GM12878 (cell line): ENCODE measurements around the gene DENND6B. TPM values are rescaled to one million over a fixed set of nuclear protein-coding genes. Genes with fewer than 3 reads are reported as not detected.

Experiments used
- CBX3 ChIP-seq: fragments of 200-600 bp; sonication (generic); IDR thresholded peaks from 2 replicates; pipeline ENCODE4 v1.6.1; 2016; ENCODE audit warnings: low read depth, borderline replicate concordance
- DPF2 ChIP-seq: fragments of 450-650 bp; IDR thresholded peaks from 2 replicates; pipeline ENCODE4 v1.6.1; 2017; ENCODE audit warnings: mild to moderate bottlenecking
- GATAD2B ChIP-seq: fragments of 450-650 bp; conservative IDR thresholded peaks from 2 replicates; pipeline ENCODE4 v1.6.1; 2017; ENCODE audit warnings: low read depth, mild to moderate bottlenecking, moderate library complexity
- HCFC1 ChIP-seq: fragments of 150-350 bp; IDR thresholded peaks from 2 replicates; pipeline ENCODE4 v1.6.1; 2014; ENCODE audit warnings: low read length
- IKZF1 ChIP-seq: fragments of 450-650 bp; conservative IDR thresholded peaks from 2 replicates; pipeline ENCODE4 v1.6.1; 2017; ENCODE audit warnings: antibody characterized with exemption, mild to moderate bottlenecking
- KAT2A ChIP-seq: conservative IDR thresholded peaks from 2 replicates; pipeline ENCODE4 v1.6.1; 2011; ENCODE audit warnings: low read depth, low read length; ENCODE audit not compliant: control insufficient read depth
- KLF5 ChIP-seq: fragments of 450-650 bp; IDR thresholded peaks from 2 replicates; pipeline ENCODE4 v1.6.1; 2014; ENCODE audit warnings: mild to moderate bottlenecking; ENCODE audit not compliant: partially characterized antibody
- MYB ChIP-seq: fragments of 150-350 bp; IDR thresholded peaks from 2 replicates; pipeline ENCODE4 v1.6.1; 2014; ENCODE audit warnings: mild to moderate bottlenecking, low read depth, low read length, borderline replicate concordance
- PAX5 ChIP-seq: IDR thresholded peaks from 2 replicates; pipeline ENCODE4 v1.6.1; 2011; ENCODE audit warnings: low read depth, low read length, borderline replicate concordance
- RBBP5 ChIP-seq: fragments of 200-600 bp; sonication (generic); conservative IDR thresholded peaks from 2 replicates; pipeline ENCODE4 v1.6.1; 2016
- SP1 ChIP-seq: IDR thresholded peaks from one replicate; pipeline ENCODE4 v1.6.1; 2011; ENCODE audit warnings: low read depth, low read length
- SREBF1 ChIP-seq: IDR thresholded peaks from 2 replicates; pipeline ENCODE4 v1.6.1; 2012; ENCODE audit warnings: mild to moderate bottlenecking, low read length
- TCF12 ChIP-seq: IDR thresholded peaks from 2 replicates; pipeline ENCODE4 v1.6.1; 2011; ENCODE audit warnings: low read depth, mild to moderate bottlenecking, low read length
- ZSCAN29 ChIP-seq: fragments of 450-650 bp; IDR thresholded peaks from 2 replicates; pipeline ENCODE4 v1.6.1; 2017; ENCODE audit warnings: mild to moderate bottlenecking, moderate library complexity
- polyA plus RNA-seq, 11 experiments: library from polyadenylated mRNA; depleted of rRNA in 4 of 11; unstranded in 6 of 11; stranded (reverse) in 5 of 11; fragments of >200 nt; fragmentation: Nextera tagmentation in 4 of 11; fragmentation: Illumina TruSeq in 1 of 11; extraction: Ambion mirVana in 4 of 11; extraction: Trizol in 1 of 11; gene quantifications; 1 replicate in 1 of 11; 2 replicates in 10 of 11; pipeline versions ENCODE4 v1.2.1 to v1.2.3, GENCODE V29; 2011 to 2016; ENCODE audit warnings: inconsistent platforms in 2 of 11, missing spikeins in 2 of 11, low read depth in 1 of 11
- total RNA-seq, 4 experiments: library from RNA; depleted of rRNA in 3 of 4; stranded (reverse); fragments of >200 nt in 3 of 4; fragmentation: Illumina TruSeq in 1 of 4; extraction: Trizol in 1 of 4; gene quantifications; 2 replicates each; pipeline versions ENCODE4 v1.2.1 to v1.2.3, GENCODE V29; 2013 to 2021
- TF ChIP-seq, protein P1 (sequence below): IDR thresholded peaks from 2 replicates; pipeline ENCODE4 v1.6.1; 2012; ENCODE audit warnings: improper control_type of control experiment, low read depth, low read length; ENCODE audit not compliant: insufficient replicate concordance
- TF ChIP-seq, protein P2 (sequence below): fragments of 450-650 bp; IDR thresholded peaks from 2 replicates; pipeline ENCODE4 v1.6.1; 2016; ENCODE audit warnings: mild to moderate bottlenecking
- TF ChIP-seq, protein P3 (sequence below): IDR thresholded peaks from 2 replicates; pipeline ENCODE4 v1.6.1; 2011; ENCODE audit warnings: mild to moderate bottlenecking, low read depth, low read length, moderate library complexity; ENCODE audit not compliant: insufficient replicate concordance
- TF ChIP-seq, protein P4 (sequence below), 3 experiments: IDR thresholded peaks in 2 of 3; conservative IDR thresholded peaks in 1 of 3; 2 replicates each; pipeline ENCODE4 v1.5.1; 2011; ENCODE audit warnings: low read depth in 3 of 3, low read length in 3 of 3, mild to moderate bottlenecking in 3 of 3, control low read depth in 2 of 3, moderate library complexity in 2 of 3, inconsistent platforms in 1 of 3, mixed read lengths in 1 of 3; ENCODE audit not compliant: control insufficient read depth in 2 of 3, insufficient read depth in 1 of 3; ENCODE audit errors: extremely low read depth in 1 of 3

The DENND6B gene
- total and polyA plus RNA-seq, 10 of the 15 experiments (the other 5 are each of a cell fraction or from before 2014, with no cell fraction given), result 0.72 to 11.3 (median 6.2) TPM

DNA sequence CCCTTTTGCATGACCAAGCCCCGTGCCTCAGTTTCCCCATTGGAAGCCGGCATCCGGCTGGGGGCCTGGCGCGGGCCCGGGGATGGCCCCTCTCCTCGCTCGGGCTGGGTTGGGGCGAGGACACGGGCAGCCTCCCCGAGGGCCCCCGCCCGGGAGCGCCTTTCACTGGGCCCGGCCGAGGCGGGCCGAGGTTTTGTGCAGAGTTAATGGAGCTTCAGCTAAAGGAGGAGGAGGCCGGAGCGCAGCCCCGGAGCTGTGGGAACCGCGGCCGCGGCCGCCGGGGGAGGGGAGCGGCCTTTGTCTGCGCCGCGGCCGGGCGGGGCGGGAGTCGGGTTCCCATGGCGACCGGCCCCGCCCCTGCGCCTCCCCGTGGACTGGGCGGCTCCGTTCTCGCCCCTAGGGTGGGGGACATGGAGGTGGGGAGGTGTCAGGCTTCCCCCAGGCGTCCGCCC lies 55.3 kb downstream of the DENND6B start (continued):
- TF ChIP-seq, protein P1, sequence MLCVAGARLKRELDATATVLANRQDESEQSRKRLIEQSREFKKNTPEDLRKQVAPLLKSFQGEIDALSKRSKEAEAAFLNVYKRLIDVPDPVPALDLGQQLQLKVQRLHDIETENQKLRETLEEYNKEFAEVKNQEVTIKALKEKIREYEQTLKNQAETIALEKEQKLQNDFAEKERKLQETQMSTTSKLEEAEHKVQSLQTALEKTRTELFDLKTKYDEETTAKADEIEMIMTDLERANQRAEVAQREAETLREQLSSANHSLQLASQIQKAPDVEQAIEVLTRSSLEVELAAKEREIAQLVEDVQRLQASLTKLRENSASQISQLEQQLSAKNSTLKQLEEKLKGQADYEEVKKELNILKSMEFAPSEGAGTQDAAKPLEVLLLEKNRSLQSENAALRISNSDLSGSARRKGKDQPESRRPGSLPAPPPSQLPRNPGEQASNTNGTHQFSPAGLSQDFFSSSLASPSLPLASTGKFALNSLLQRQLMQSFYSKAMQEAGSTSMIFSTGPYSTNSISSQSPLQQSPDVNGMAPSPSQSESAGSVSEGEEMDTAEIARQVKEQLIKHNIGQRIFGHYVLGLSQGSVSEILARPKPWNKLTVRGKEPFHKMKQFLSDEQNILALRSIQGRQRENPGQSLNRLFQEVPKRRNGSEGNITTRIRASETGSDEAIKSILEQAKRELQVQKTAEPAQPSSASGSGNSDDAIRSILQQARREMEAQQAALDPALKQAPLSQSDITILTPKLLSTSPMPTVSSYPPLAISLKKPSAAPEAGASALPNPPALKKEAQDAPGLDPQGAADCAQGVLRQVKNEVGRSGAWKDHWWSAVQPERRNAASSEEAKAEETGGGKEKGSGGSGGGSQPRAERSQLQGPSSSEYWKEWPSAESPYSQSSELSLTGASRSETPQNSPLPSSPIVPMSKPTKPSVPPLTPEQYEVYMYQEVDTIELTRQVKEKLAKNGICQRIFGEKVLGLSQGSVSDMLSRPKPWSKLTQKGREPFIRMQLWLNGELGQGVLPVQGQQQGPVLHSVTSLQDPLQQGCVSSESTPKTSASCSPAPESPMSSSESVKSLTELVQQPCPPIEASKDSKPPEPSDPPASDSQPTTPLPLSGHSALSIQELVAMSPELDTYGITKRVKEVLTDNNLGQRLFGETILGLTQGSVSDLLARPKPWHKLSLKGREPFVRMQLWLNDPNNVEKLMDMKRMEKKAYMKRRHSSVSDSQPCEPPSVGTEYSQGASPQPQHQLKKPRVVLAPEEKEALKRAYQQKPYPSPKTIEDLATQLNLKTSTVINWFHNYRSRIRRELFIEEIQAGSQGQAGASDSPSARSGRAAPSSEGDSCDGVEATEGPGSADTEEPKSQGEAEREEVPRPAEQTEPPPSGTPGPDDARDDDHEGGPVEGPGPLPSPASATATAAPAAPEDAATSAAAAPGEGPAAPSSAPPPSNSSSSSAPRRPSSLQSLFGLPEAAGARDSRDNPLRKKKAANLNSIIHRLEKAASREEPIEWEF, result no peak
- TF ChIP-seq ZSCAN29, result no peak
- no peak for TF ChIP-seq MYB
- no peak for TF ChIP-seq SREBF1
- no peak for TF ChIP-seq RBBP5
- no peak for TF ChIP-seq TCF12
- TF ChIP-seq CBX3, result no peak
- TF ChIP-seq HCFC1, result no peak
- TF ChIP-seq IKZF1, result no peak
- TF ChIP-seq, protein P2, sequence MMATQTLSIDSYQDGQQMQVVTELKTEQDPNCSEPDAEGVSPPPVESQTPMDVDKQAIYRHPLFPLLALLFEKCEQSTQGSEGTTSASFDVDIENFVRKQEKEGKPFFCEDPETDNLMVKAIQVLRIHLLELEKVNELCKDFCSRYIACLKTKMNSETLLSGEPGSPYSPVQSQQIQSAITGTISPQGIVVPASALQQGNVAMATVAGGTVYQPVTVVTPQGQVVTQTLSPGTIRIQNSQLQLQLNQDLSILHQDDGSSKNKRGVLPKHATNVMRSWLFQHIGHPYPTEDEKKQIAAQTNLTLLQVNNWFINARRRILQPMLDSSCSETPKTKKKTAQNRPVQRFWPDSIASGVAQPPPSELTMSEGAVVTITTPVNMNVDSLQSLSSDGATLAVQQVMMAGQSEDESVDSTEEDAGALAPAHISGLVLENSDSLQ, result no peak
- TF ChIP-seq, protein P3, sequence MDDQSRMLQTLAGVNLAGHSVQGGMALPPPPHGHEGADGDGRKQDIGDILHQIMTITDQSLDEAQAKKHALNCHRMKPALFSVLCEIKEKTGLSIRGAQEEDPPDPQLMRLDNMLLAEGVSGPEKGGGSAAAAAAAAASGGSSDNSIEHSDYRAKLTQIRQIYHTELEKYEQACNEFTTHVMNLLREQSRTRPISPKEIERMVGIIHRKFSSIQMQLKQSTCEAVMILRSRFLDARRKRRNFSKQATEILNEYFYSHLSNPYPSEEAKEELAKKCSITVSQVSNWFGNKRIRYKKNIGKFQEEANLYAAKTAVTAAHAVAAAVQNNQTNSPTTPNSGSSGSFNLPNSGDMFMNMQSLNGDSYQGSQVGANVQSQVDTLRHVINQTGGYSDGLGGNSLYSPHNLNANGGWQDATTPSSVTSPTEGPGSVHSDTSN, result no peak
- TF ChIP-seq, protein P4, sequence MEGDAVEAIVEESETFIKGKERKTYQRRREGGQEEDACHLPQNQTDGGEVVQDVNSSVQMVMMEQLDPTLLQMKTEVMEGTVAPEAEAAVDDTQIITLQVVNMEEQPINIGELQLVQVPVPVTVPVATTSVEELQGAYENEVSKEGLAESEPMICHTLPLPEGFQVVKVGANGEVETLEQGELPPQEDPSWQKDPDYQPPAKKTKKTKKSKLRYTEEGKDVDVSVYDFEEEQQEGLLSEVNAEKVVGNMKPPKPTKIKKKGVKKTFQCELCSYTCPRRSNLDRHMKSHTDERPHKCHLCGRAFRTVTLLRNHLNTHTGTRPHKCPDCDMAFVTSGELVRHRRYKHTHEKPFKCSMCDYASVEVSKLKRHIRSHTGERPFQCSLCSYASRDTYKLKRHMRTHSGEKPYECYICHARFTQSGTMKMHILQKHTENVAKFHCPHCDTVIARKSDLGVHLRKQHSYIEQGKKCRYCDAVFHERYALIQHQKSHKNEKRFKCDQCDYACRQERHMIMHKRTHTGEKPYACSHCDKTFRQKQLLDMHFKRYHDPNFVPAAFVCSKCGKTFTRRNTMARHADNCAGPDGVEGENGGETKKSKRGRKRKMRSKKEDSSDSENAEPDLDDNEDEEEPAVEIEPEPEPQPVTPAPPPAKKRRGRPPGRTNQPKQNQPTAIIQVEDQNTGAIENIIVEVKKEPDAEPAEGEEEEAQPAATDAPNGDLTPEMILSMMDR (IDR thresholded peaks at IDR 0.05 in 2 of 3, conservative IDR thresholded peaks at IDR 0.05 in 1 of 3; ENCODE audit: control insufficient read depth in 2 of 3, extremely low read depth in 1 of 3, insufficient read depth in 1 of 3, low read depth in 3 of 3, low read length in 3 of 3), result peak in 2 of 3 experiments; percentile 15 to 33; a peak in 2 of 6 replicates
- peak; percentile 39 for TF ChIP-seq SP1
- TF ChIP-seq KAT2A, result no peak
- TF ChIP-seq DPF2, result 0 out of 2 replicates have a peak, but pooled peaks have one; percentile 23
- TF ChIP-seq KLF5, result no peak
- peak; percentile 32; the same call in 1 of the 2 replicates for TF ChIP-seq GATAD2B
- TF ChIP-seq PAX5, result no peak
